ENCODE measurements around the gene SHH.
"Not testable (repeated sequence)": the region's sequence is repeated elsewhere in the genome, so short reads cannot be mapped to it uniquely, and the experiment has no call there.

The SHH gene

DNA sequence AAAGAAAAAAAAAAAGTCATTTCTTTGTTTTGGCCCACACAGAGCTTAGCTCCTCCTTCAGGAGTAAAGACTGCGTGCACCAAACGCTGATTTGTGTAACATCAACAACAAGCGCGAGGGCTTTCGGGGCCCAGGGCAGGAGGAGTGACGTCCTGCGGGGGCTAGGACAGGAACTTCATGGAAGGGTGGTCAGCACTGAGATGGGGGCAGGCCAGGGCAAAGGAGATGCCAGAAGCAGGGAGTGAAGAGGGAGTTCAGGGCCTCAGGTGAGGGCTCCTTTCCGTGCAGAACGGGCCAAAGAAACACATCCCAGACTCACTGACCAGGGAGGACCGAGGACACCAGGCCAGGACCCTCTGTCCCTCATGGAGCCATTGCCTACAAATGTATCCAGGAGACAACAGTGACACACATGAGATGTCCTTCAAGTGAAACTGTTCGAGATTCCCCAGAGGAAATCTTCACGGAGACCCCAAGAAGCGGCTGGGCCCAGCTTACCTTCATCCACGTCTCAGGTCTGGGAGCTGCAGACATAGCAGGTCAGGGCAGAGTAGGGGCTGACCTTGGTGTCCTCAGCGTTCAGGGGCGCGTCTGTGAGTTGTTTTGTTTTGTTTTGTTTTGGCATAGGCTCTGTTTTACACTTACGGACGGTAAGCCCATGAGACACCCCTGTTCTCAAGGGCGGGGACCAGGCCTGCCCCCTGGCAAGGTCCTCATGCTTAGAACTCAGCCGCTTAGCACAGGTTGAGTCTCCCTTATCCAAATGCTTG, 30.4 kb upstream of the SHH start:
- no peak for DNase-seq

DNA sequence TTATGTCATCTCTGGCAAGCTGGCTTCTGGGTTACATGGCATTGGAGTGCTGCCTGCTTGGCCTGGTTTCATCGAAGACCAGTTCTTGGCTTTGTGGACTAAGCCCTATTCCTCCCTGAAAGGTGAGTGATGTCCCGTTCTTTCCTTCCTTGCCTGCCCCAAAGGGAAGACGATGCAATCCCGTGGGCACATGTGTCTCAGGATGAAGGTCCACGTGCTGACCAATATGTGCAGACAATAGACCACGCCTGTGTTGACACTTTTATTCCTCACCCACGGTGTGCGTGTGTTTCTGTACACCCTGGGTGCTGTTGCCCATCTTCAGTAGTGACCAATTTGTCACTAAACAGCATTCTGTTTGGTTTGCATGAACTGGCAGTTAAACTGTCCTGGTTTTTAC, 28.6 kb upstream of the SHH start:
- no peak for DNase-seq

DNA sequence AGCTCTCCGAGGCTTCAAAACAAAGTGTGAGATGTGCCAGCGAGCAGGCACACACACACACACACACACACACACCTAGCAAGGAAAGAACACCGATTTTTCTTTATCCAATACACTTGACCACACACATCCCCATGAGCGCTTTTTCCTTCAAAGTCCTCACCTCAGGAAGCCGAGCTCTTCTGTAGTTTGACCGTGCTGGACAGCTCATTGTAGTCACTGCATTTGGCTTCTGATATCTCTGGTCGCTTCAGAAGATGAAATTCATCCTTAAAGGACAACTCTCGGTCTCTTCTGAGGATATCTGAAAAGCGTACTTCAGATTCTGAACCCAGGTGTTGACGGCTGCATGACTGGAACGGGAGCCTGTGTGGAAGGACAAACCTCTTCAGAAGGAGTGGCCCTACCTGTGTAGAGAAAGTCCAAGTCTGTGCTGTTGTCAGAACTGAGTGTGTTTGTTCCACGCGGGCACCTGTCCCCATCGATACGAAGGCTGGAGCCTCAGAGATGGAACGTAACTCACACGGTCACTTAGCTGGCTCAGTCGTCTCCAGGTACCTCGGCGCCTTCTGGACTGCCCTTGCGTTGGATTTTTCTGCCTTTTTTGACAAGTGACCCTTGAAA, 28.1 kb upstream of the SHH start:
- no peak for DNase-seq

DNA sequence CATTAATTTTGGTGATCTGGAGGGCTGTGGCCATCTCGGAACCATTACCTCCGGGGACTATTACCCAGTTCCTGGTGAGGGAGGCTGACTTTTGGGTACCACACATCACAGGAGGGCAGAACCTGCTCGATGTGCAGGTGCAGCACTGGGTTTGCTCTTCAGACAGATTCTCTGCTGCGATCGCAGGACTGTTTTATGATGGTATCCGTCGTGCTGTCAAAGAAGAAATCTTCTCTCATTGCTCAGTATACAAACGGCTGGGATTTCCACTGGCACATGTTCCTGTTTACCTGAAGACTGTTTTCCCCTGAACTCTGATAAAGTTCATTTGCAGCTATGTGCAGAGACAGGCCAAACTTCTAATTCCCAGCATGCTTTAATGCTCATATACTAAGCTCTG, 27.2 kb upstream of the SHH start:
- DNase-seq, result no peak

DNA sequence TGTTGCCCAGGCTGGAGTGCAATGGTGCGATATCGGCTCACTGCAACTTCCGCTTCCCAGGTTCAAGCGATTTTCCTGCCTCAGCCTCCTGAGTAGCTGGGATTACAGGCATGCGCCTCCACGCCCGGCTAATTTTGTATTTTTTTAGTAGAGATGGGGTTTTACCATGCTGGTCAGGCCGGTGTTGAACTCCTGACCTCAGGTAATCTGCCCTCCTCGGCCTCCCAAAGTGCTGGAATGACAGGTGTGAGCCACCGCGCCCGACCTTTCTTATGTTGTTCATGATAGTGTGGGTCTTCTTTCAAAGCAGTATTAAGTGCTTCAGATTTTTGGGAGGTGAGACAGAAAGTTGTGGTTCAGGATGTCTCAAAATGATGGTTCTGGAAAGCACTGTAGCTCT, 26.0 kb upstream of the SHH start:
- not testable (repeated sequence) for DNase-seq

DNA sequence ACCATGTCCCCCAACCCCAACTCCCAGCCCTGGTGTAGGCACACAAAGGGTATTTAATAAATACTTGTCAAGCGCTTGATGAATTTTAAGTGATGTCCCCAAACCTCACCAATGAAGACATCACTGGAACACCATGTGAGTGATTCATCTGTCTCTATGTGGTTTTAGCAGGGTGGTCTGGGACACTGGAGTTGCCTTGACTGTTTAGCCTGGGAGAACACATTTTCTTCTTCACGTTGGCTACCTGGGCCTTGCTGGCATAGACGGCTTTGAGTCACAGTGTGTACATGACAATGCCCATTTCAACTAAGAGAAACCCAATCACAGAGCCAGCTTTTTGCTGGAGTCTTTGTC, 24.8 kb upstream of the SHH start:
- DNase-seq, result no peak

DNA sequence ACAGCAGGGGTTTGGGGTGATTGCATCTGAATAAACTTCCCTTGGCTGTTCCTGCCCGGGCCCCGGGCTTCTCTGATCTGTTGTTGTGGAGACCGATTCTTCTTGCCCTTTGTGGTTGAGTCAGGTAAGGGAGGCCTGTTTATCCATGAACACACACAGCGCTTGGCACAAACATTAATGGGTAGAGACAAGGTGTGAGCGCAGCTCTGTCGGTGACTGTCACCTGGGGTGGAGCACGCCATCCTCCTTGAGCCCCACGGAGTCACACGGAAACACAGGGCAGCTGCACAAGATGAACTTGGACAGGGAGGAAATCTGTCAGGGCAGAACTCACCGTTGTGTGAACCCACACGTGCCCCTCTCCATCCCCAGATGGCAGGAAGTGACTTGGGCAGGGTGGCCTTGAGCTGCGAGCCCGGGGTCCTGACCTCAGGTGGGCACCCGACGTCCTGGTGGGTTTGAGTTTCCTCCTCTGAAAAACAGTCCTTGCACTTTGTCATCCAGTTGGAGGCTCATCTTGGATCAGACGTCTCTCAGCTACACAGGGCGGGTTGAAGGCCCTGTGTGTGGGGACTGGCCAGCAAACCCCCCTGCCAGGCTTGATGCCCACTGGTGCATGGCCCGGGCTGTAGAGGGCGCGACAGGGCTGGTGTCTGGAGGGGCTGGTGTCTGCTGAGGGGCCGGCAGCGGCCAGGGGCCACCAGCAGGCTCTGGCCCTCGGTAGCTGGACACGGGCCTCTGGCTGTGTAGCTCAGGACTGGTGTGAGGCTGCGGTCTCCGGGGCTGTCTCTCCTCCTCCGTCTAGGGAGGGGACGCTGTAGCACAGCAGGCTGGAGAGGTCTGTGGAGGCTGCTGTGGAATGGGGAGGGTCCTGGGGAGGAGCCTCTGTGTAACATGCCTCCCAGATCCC, 24.2 kb upstream of the SHH start:
- DNase-seq, result no peak

DNA sequence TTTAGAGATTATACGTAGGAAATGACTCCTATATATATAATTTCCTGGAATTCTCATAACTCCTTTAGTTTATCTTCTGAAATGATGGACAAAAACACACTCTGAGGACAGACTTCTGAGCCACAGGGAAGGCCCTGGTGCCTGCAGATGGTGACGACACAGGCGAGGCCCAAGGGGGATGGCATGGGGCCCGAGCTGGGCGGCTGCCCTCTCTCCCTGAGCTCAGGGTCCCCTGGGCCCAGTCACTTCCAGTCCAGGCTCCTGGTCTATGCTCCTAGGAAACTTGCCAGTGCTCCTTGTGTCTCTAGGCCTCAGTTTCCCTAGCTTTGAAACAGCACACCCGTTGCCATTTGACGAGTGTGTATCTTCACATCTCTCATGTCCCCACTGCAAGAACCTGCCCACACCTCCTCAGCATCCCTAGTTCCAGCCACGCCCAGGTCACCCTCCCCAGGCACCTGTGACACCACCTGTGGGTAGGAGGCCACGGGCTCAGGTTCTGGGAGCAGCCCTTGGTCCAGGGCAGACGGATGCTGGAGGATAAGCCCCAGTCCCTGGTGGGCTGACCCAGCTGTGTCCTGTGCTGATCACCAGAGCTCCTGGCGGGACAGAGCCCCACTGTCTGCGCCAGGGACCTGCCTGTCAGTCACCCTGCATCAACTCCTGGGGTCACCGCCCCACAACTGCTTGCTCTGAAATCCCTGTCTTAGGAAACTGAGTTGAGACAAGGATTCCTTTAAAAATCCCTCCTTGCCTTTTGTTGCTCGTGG, 23.4 kb upstream of the SHH start:
- DNase-seq, result no peak

DNA sequence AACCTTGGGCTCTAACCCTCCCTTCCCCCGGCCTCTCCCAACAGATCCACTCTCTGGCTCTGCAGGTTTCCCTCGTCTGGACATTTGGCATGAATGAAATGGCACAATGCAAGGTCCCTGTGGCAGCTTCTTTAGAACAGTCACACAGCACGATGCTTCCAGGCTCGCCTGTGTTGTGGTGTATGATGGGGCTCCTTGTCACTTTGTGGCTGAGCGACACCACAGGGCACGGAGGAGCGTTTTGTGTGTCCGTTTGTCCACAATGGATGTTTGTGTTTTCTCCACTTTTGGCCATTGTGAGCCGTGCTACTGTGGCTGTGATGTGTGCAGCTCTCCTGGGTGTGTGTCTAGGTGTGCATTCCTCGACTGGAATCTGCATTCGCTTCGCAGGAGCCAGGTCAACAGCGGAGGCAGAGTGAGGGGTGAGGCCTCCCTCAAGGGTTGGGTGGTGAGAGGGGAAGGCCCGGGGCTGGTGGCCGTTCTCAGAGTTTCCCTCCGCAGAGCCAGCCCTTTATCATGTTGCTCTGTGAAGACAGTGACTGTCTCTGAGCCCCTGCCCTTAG, 22.3 kb upstream of the SHH start:
- no peak for DNase-seq

DNA sequence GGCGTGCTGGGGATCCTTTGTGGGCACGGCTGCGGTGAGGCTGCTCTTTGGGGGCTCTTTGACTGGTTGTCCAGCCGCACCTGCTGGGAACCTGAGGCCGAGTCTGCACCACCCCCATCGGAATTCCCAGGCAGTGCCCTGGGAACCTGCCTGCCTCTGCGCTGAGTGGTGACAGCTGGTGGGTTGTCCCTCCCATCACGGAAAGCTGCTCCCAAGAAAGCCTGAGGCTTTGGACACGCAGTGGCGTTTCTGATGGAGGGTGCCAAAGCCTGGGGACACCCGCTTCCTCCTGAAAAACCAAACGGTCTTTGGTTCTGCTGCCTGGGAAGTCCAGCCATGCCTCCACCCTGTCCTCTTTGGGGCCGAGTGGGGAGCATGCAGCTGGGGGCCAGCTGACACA, 21.4 kb upstream of the SHH start:
- DNase-seq, result no peak

DNA sequence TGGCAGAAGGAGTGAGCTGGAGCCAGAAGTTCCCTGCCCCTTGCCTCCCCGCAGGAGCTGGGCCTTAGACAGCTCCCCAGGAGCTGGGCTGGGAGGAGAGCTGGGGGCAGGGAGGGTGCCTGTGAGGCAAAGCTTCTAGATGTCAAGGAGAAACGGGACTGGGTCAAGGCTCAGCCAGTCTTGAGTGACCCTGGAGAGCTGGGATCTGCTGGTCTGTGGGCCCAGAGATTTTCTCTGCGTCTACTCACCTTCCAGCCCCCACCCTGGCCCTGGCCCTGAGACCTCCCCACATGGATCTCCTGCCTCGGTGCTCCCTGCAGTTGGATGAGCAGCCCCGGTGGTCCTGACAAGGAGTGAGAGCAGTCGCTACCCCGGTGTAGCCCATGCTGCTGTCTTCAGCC, 20.3 kb upstream of the SHH start:
- no peak for DNase-seq

DNA sequence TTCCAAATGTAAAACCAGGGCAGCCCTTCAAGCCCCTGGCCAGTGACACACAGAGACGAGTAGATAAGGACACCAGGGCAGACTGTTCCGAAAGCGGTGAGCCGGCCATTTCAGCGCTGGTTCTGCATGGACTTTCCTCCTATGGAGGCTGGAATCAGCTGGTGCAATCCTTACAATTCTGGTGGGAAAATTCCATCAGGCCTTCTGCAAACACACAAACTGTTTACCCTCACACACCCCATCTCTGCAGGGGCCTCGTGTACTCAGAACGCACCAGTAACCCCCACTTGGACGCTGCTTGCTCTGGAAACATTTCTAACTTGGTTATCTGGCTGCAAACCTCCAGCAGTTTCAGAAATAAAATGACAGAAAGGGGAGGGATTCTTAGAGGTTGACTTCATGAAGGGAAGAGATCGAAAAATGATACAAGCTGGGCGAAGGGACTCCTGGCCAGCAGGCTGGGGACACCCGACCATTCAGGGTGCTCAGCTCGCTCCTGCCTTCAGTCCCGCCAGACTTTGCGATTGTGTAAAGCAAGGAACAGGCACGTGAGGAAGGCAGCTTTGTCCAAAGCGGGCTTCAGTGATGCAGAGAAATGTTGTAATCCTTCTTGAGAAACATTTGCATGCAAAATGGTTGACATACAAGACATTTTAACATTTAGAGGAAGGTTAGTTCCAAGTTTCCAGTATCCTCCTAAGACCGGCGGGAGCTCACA, 19.7 kb upstream of the SHH start:
- no peak for DNase-seq

DNA sequence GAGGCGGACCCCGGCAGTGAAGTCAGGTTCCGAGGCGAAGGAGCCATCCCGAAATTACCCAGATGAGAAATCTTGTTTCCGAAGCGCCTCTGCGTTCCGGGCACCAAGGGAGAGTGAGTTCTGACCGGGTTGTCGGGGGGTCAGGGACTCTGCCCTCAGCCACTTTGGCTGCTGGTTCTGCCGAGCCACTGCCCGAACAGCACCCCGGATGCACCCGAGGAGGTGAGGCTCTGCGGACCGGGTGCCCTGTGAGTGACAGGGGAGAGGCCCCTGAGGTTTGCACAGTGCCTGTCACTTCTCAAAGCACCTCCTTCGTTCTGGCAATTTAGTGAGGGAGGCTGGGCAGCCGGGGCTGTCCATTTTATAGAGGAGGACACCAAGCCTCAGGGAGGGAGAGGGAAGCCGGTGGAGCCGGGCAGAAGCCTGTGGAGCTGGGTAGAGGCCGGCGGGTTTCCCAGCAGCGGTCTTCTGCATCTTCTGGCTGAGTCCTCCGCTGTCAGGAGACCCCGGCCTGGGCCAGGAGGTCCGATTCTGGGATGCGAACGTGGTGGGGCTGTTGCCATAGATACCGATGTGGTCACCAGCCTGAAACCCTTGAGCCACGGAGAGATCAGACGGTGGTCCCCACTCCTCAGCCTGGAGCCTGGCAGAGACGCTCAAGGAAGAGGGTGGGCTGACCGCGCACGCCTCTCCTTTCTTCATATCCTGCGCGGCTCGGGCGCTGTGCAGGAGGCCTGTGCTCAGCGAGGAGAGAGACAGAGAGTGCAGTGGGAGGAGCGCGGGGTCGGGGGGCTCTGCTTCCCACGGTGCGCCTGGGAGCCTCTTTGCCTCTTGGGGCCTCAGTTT, 18.9 kb upstream of the SHH start:
- no peak for DNase-seq

DNA sequence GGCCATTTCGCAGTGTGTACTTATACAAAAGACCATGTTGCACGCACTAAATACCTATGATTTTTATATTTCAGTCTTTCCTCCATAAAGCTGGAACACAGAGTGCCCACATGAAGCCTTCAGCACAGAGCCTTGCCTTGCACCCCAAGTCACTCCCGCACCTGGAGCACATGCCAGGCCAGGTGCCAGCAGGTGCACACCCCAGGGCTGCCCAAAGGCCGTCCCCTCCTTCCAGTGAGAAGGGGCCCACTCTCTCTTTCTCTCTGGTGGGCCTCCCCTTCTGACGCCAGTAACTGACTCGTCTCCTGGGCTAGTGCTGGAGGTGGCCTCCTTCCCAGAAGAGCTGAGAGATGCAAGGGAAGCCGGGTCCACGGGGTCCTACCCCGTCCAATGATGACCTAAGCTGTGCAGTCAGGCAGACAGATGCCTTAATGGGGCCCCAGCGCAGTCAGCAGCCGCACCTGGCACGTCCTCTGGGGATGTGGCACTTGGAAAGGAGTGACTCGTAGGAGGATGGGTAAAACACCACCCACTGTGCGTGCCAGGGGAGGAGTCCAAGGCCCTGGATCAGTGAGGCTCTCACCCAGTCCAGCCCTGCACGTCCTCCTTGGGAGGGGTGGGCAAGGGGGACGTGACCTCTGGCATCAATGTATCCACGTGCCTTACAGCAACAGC, 17.7 kb upstream of the SHH start:
- no peak for DNase-seq

DNA sequence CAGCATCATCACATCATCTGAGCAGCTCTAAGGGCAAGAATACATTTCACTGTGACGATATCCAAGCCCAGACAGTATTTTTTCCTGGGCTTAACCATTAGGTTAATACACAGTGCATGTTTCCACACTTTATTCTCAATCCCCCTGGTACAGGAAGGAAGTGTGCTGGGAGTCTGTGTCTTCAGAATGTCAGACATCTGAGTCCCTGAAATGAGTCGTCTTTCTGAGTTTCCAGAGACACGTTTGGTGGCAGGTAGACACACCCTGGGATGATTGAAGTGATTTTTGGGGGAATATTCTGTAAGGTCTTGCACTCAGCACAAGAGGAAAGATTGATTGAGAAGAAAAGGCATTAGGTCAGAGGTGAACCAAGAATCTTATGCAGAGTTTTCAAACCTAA, 13.1 kb upstream of the SHH start:
- no peak for DNase-seq

DNA sequence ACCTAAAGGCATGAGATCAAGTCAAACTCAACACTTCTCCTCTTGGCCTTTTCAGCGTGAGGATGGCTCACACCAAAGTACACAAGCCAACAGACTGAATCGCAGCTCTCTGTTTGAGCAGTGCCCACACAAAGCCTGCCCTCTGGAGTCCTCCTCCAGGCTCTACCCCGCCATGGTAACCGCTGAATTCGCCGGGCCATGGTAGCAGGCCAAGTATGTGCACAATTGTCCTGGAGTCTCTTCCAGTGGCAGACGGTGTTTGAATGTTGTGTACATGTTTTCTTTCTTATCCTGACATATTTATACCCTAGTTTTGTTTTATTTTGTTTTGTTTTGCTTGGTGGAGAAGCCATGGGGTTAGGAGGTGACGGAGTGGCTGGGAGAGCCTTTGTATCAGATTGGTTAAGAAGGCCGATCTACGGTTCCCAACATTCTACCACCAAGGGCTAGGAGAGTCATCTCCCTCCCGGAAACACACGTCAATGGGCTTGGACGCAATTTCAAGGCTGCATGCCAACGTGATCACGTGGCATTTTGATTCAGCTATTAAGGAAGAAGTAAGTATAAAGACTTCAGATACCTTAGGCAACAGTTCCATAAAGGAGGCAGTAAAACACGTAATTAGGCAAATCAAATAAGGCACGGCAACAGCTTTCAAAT, 12.1 kb upstream of the SHH start:
- no peak for DNase-seq

DNA sequence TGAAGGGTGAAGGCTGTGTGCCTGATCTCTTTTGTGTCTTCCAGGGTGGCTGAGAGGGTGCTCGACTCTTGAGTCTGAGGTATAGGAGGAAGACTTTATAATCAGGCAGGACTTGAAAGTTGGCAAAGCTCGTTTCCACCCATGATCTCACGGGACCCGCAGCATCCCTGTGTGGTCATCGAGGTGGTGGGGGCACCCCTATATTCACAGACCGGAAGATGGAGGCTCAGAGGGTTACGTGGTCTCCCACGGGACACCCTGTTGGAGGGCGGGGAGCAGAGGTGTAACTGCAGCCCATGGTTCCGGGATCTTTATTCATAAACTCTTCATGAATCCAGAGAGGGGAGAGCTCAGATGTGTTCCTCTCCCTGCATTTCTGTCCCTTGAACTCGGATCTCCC, 9.6 kb upstream of the SHH start:
- DNase-seq, result no peak

DNA sequence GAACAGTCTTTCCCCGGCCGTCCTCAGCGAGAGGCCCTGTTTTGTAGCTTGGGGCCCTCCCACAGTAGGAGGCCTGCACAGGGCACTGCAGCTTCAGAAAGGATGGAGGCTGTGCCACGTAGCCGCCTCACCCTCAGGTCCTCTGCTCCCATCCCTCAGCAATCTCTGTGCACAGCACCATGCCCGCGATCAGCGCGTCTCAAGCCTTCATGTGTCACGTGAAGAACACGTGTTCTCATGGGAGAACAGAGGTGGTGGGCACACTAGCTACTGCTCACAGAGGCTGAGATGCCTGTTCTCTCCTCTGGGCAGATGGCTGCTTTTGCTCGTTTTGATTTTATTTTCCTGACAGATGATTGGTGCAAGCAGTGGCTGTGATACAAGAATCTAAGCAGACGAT, 8.5 kb upstream of the SHH start:
- no peak for DNase-seq

DNA sequence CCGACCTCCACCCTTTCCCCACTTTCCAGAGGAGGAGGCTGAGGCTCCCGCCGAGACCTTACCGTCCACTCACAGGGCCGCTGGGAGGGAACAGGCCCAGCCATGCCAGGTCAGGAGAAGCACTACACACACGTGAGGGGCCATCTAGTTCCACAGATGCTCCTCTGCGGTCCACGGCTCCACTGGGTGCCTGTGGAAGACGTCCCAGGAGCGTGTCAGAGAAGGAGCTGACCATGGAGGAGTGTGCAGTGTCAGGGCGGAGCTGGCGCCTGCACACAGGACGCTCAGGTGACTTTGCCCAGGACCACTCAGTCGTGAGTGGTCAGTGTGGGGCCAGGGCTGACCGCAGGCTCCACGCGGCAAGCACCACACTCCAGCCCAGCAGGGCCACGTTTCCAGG, 8.0 kb upstream of the SHH start:
- DNase-seq, result no peak

DNA sequence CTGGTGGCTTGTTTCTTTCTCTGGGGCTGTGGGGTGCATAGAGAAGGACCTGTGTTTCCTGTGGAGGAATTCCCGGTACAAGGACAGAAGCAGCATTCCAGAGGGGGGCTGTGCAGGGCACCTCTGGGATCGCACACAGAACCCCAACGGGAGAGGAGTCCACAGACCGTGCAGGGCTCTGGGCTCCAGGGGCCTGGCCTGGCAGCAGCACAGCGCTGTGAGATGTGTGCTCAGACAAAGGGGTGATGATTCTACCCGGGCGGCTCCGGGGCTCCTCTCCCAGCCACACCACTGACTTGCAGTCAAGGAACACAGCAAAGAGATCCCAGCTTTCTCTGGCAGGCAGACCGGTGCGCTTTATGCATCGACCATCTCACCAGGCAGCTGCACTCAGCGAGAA, 6.9 kb upstream of the SHH start:
- DNase-seq, result no peak

Data from NCI-H1417 treated with DMSO at 0.1 percent for 48 hours (cell line).